ENCODE measurements around the gene SLC9A1. TPM values are rescaled to one million over a fixed set of nuclear protein-coding genes. Genes with fewer than 3 reads are reported as not detected.
"Not testable (repeated sequence)": the region's sequence is repeated elsewhere in the genome, so short reads cannot be mapped to it uniquely, and the experiment has no call there.

SLC9A1 gene
- total RNA-seq, 1 donor from 2014 or later: 34.2 TPM

GRCh38 chr1:27127419-27127818, 27.5 kb downstream of the SLC9A1 start:
- H3K36me3 Mint-ChIP-seq (ENCODE audit: unreplicated experiment): peaks cover 2% of the 10 kb centered on the region
- DNase-seq (ENCODE audit: extremely low spot score, unreplicated experiment): no peak
- H3K4me3 Mint-ChIP-seq (ENCODE audit: unreplicated experiment): no peak overlapping the region
- peaks cover 16% of the 10 kb centered on the region for H3K4me1 Mint-ChIP-seq (ENCODE audit: unreplicated experiment)
- no peak overlapping the region for H3K27ac Mint-ChIP-seq (ENCODE audit: unreplicated experiment)
- H3K27me3 Mint-ChIP-seq (ENCODE audit: unreplicated experiment): no peaks in the 10 kb centered on the region
- no peaks in the 10 kb centered on the region for H3K9me3 Mint-ChIP-seq (ENCODE audit: unreplicated experiment)
- peak; percentile 22 for TF ChIP-seq CTCF (IDR thresholded peaks at IDR 0.05)

DNA sequence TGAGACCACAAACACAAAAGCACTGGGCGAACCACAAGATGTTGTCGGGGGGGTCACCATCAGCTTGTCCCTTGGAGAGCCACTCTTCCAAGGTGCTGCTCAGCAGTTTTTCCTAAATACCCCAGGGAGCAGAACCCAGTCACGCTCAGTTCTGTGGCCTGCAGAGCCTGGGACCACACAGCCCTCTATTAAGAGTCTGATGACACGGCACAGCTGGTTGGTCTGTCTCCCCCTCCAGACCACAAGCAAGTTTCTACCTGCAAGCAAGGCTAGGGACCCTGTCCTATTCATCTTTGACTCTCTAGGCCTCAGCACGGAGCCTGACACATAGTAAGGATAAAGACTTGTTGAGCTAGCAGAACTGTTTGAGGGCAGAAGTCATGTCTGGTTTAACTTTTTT, 28.5 kb downstream of the SLC9A1 start:
- H3K27me3 Mint-ChIP-seq (ENCODE audit: unreplicated experiment): no peaks in the 10 kb centered on the region
- no peak for TF ChIP-seq CTCF (IDR thresholded peaks at IDR 0.05)
- no peak overlapping the region for H3K4me3 Mint-ChIP-seq (ENCODE audit: unreplicated experiment)
- no peak for DNase-seq (ENCODE audit: extremely low spot score, unreplicated experiment)
- no peaks in the 10 kb centered on the region for H3K9me3 Mint-ChIP-seq (ENCODE audit: unreplicated experiment)
- peaks cover 2% of the 10 kb centered on the region for H3K36me3 Mint-ChIP-seq (ENCODE audit: unreplicated experiment)
- H3K27ac Mint-ChIP-seq (ENCODE audit: unreplicated experiment): no peak overlapping the region
- H3K4me1 Mint-ChIP-seq (ENCODE audit: unreplicated experiment): peaks cover 22% of the 10 kb centered on the region

DNA sequence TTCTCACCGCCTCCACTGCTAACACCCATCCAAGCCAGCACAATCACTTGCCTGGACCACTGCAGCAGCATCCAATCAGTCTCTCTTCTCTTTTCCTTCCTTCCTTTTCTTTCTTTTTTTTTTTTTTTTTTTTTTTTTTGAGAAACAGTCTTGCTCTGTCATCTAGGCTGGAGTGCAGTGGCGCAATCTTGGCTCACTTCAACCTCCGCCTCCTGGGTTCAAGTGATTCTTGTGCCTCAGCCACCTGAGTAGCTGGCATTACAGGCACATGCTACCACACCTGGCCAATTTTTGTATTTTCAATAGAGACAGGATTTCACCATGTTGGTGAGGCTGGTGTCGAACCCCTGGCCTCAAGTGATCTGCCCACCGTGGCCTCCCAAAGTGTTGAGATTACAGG, 29.8 kb downstream of the SLC9A1 start:
- H3K4me3 Mint-ChIP-seq (ENCODE audit: unreplicated experiment); H3K27me3 Mint-ChIP-seq (ENCODE audit: unreplicated experiment); DNase-seq (ENCODE audit: extremely low spot score, unreplicated experiment); H3K9me3 Mint-ChIP-seq (ENCODE audit: unreplicated experiment); H3K27ac Mint-ChIP-seq (ENCODE audit: unreplicated experiment); H3K36me3 Mint-ChIP-seq (ENCODE audit: unreplicated experiment): not testable (repeated sequence)
- peaks cover 25% of the 10 kb centered on the region for H3K4me1 Mint-ChIP-seq (ENCODE audit: unreplicated experiment)

- H3K36me3 Mint-ChIP-seq (ENCODE audit: unreplicated experiment): peaks cover 2% of the 10 kb centered on the region
- peaks cover 32% of the 10 kb centered on the region for H3K4me1 Mint-ChIP-seq (ENCODE audit: unreplicated experiment)
- no peak for DNase-seq (ENCODE audit: extremely low spot score, unreplicated experiment)
- no peak overlapping the region for H3K4me3 Mint-ChIP-seq (ENCODE audit: unreplicated experiment)
- H3K27ac Mint-ChIP-seq (ENCODE audit: unreplicated experiment): no peak overlapping the region
- TF ChIP-seq CTCF (IDR thresholded peaks at IDR 0.05): no peak
- H3K27me3 Mint-ChIP-seq (ENCODE audit: unreplicated experiment): no peaks in the 10 kb centered on the region
- H3K9me3 Mint-ChIP-seq (ENCODE audit: unreplicated experiment): no peaks in the 10 kb centered on the region
Observed at GRCh38 chr1:27124405-27124804, 30.5 kb downstream of the SLC9A1 start.

- H3K27ac Mint-ChIP-seq (ENCODE audit: unreplicated experiment): peak overlapping the region; percentile 67
- H3K27me3 Mint-ChIP-seq (ENCODE audit: unreplicated experiment): no peaks in the 10 kb centered on the region
- DNase-seq (ENCODE audit: extremely low spot score, unreplicated experiment): no peak
- peaks cover 2% of the 10 kb centered on the region for H3K36me3 Mint-ChIP-seq (ENCODE audit: unreplicated experiment)
- peaks cover 49% of the 10 kb centered on the region for H3K4me1 Mint-ChIP-seq (ENCODE audit: unreplicated experiment)
- H3K9me3 Mint-ChIP-seq (ENCODE audit: unreplicated experiment): no peaks in the 10 kb centered on the region
- H3K4me3 Mint-ChIP-seq (ENCODE audit: unreplicated experiment): no peak overlapping the region
- TF ChIP-seq CTCF (IDR thresholded peaks at IDR 0.05): no peak
Observed at GRCh38 chr1:27122652-27123051, 32.3 kb downstream of the SLC9A1 start.

- Mint-ChIP-seq H3K27me3 (ENCODE audit: unreplicated experiment) (no peaks in the 10 kb centered on the region), H3K4me3 (ENCODE audit: unreplicated experiment) (no peak overlapping the region), H3K9me3 (ENCODE audit: unreplicated experiment) (no peaks in the 10 kb centered on the region), H3K4me1 (ENCODE audit: unreplicated experiment) (peaks cover 55% of the 10 kb centered on the region), H3K27ac (ENCODE audit: unreplicated experiment) (peak overlapping the region; percentile 31), H3K36me3 (ENCODE audit: unreplicated experiment) (peaks cover 2% of the 10 kb centered on the region)
- DNase-seq (ENCODE audit: extremely low spot score, unreplicated experiment): no peak
- no peak for TF ChIP-seq CTCF (IDR thresholded peaks at IDR 0.05)
Observed at GRCh38 chr1:27120854-27121253, 34.1 kb downstream of the SLC9A1 start.
